Measurements from ENCODE around the gene KCNK15.

KCNK15 gene

GRCh38 chr20:44737116-44737515 lies 8.5 kb upstream of the KCNK15 start:
- H3K27ac ChIP-seq, result no peak overlapping the region
- TF ChIP-seq ZFX (IDR thresholded peaks at IDR 0.05; ENCODE audit: borderline replicate concordance) (no peak), CTCF (IDR thresholded peaks at IDR 0.05) (no peak)

- TF ChIP-seq ZFX (IDR thresholded peaks at IDR 0.05; ENCODE audit: borderline replicate concordance), result no peak
- no peak for TF ChIP-seq CTCF (IDR thresholded peaks at IDR 0.05)
- no peak overlapping the region for H3K27ac ChIP-seq
Observed at GRCh38 chr20:44738813-44739477, 6.7 kb upstream of the KCNK15 start.

- no peak for TF ChIP-seq ZFX (IDR thresholded peaks at IDR 0.05; ENCODE audit: borderline replicate concordance)
- H3K27ac ChIP-seq, result no peak overlapping the region
Observed at GRCh38 chr20:44739942-44740341, 5.7 kb upstream of the KCNK15 start.

- no peak for TF ChIP-seq CTCF (IDR thresholded peaks at IDR 0.05)
- no peak for TF ChIP-seq ZFX (IDR thresholded peaks at IDR 0.05; ENCODE audit: borderline replicate concordance)
- H3K27ac ChIP-seq, result no peak overlapping the region
Observed at GRCh38 chr20:44742304-44743079, 3.2 kb upstream of the KCNK15 start.

GRCh38 chr20:44743080-44743701 lies 2.5 kb upstream of the KCNK15 start:
- H3K27ac ChIP-seq, result no peak overlapping the region
- TF ChIP-seq ZFX (IDR thresholded peaks at IDR 0.05; ENCODE audit: borderline replicate concordance) (no peak), CTCF (IDR thresholded peaks at IDR 0.05) (no peak)

- H3K27ac ChIP-seq, result no peak overlapping the region
- TF ChIP-seq CTCF (IDR thresholded peaks at IDR 0.05) (no peak), ZFX (IDR thresholded peaks at IDR 0.05; ENCODE audit: borderline replicate concordance) (no peak)
Observed at GRCh38 chr20:44743916-44744655, 1.6 kb upstream of the KCNK15 start.

- TF ChIP-seq ZFX (IDR thresholded peaks at IDR 0.05; ENCODE audit: borderline replicate concordance), result no peak
- no peak for TF ChIP-seq CTCF (IDR thresholded peaks at IDR 0.05)
Observed at GRCh38 chr20:44745122-44745597, 505 bp upstream of the KCNK15 start.

More at GRCh38 chr20:44745122-44745597, 505 bp upstream of the KCNK15 start:
- H3K27ac ChIP-seq, result no peak overlapping the region
